ENCODE data around the gene DCP1A. TPM values are rescaled to one million over a fixed set of nuclear protein-coding genes. Genes with fewer than 3 reads are reported as not detected.
"Not testable (repeated sequence)": the region's sequence is repeated elsewhere in the genome, so short reads cannot be mapped to it uniquely, and the experiment has no call there.

Gene DCP1A
- total RNA-seq, 2 experiments from 2014 or later, result 23.8 to 25.0 TPM

- Mint-ChIP-seq H3K4me3 (no peak overlapping the region), H3K9me3 (no peaks in the 10 kb centered on the region), H3K27me3 (ENCODE audit: low read depth) (no peaks in the 10 kb centered on the region), H3K36me3 (ENCODE audit: low read depth) (peaks cover 18% of the 10 kb centered on the region), H3K27ac (peak overlapping the region; percentile 51), H3K4me1 (ENCODE audit: low read depth) (peaks cover 9% of the 10 kb centered on the region)
- intact Hi-C loops (cut with micrococcal nuclease), result loop anchor here (2.0 kb wide), 1 partner anchor 32 kb away; no protein-coding TSS in a partner anchor
- no peak for DNase-seq
- CTCF ChIA-PET, result interaction anchor here (0.7 to 0.9 kb wide), 2 partner anchors 10 to 61 kb away, joined by 3 to 4 read pairs; no protein-coding TSS in a partner anchor
Measured at GRCh38 chr3:53286727-53287126, 60.6 kb downstream of the DCP1A start.

GRCh38 chr3:53282581-53282980 is 64.8 kb downstream of the DCP1A start:
- intact Hi-C loops (cut with micrococcal nuclease), result no loop called here
- H3K27me3 Mint-ChIP-seq (ENCODE audit: low read depth), result no peaks in the 10 kb centered on the region
- H3K4me3 Mint-ChIP-seq, result no peak overlapping the region
- no peaks in the 10 kb centered on the region for H3K9me3 Mint-ChIP-seq
- H3K4me1 Mint-ChIP-seq (ENCODE audit: low read depth), result peaks cover 7% of the 10 kb centered on the region
- CTCF ChIA-PET, result no interaction called here
- H3K36me3 Mint-ChIP-seq (ENCODE audit: low read depth), result peaks cover 16% of the 10 kb centered on the region
- H3K27ac Mint-ChIP-seq, result no peak overlapping the region
- no peak for DNase-seq

GRCh38 chr3:53278667-53279066 is 68.7 kb downstream of the DCP1A start:
- no peak overlapping the region for H3K4me3 Mint-ChIP-seq

GRCh38 chr3:53274938-53275605 is 72.3 kb downstream of the DCP1A start:
- Mint-ChIP-seq H3K36me3 (ENCODE audit: low read depth) (no peaks in the 10 kb centered on the region), H3K27ac (no peak overlapping the region), H3K27me3 (ENCODE audit: low read depth) (no peaks in the 10 kb centered on the region), H3K4me3 (no peak overlapping the region), H3K4me1 (ENCODE audit: low read depth) (peaks cover 11% of the 10 kb centered on the region), H3K9me3 (no peaks in the 10 kb centered on the region)
- CTCF ChIA-PET, result interaction anchor here (0.8 to 1.1 kb wide), 3 partner anchors 10 to 79 kb away, joined by 3 read pairs; no protein-coding TSS in a partner anchor
- intact Hi-C loops (cut with micrococcal nuclease), result no loop called here
- no peak for DNase-seq

More at GRCh38 chr3:53278667-53279066, 68.7 kb downstream of the DCP1A start:
- CTCF ChIA-PET, result interaction anchor here (1.0 kb wide), 1 partner anchor 169 kb away, joined by 3 read pairs; no protein-coding TSS in a partner anchor
- Mint-ChIP-seq H3K27me3 (ENCODE audit: low read depth) (no peaks in the 10 kb centered on the region), H3K27ac (no peak overlapping the region), H3K4me1 (ENCODE audit: low read depth) (peaks cover 7% of the 10 kb centered on the region), H3K36me3 (ENCODE audit: low read depth) (peaks cover 7% of the 10 kb centered on the region), H3K9me3 (no peaks in the 10 kb centered on the region)
- intact Hi-C loops (cut with micrococcal nuclease), result no loop called here
- no peak for DNase-seq

GRCh38 chr3:53273146-53273670 is 74.1 kb downstream of the DCP1A start:
- Mint-ChIP-seq H3K9me3 (no peaks in the 10 kb centered on the region), H3K36me3 (ENCODE audit: low read depth) (no peaks in the 10 kb centered on the region), H3K27me3 (ENCODE audit: low read depth) (no peaks in the 10 kb centered on the region), H3K27ac (no peak overlapping the region), H3K4me3 (no peak overlapping the region), H3K4me1 (ENCODE audit: low read depth) (peaks cover 16% of the 10 kb centered on the region)
- no peak for DNase-seq
- intact Hi-C loops (cut with micrococcal nuclease), result no loop called here
- CTCF ChIA-PET, result interaction anchor here (1.5 kb wide), 1 partner anchor 437 kb away, joined by 3 read pairs; no protein-coding TSS in a partner anchor

- Mint-ChIP-seq H3K36me3 (ENCODE audit: low read depth) (no peaks in the 10 kb centered on the region), H3K4me1 (ENCODE audit: low read depth) (peaks cover 12% of the 10 kb centered on the region), H3K27ac (peak overlapping the region; percentile 34), H3K27me3 (ENCODE audit: low read depth) (no peaks in the 10 kb centered on the region), H3K9me3 (no peaks in the 10 kb centered on the region), H3K4me3 (no peak overlapping the region)
- intact Hi-C loops (cut with micrococcal nuclease), result no loop called here
- CTCF ChIA-PET, result no interaction called here
- peak; percentile 54 for DNase-seq
Measured at GRCh38 chr3:53269888-53270880, 77.2 kb downstream of the DCP1A start.

- CTCF ChIA-PET; DNase-seq; H3K27me3 Mint-ChIP-seq (ENCODE audit: low read depth); intact Hi-C loops (cut with micrococcal nuclease); H3K4me1 Mint-ChIP-seq (ENCODE audit: low read depth); H3K9me3 Mint-ChIP-seq; H3K4me3 Mint-ChIP-seq; H3K36me3 Mint-ChIP-seq (ENCODE audit: low read depth); H3K27ac Mint-ChIP-seq: not testable (repeated sequence)
Measured at GRCh38 chr3:53269193-53269592, 78.2 kb downstream of the DCP1A start.

- Mint-ChIP-seq H3K4me1 (ENCODE audit: low read depth) (peaks cover 9% of the 10 kb centered on the region), H3K27ac (no peak overlapping the region), H3K27me3 (ENCODE audit: low read depth) (no peaks in the 10 kb centered on the region), H3K36me3 (ENCODE audit: low read depth) (no peaks in the 10 kb centered on the region), H3K9me3 (no peaks in the 10 kb centered on the region), H3K4me3 (no peak overlapping the region)
- CTCF ChIA-PET, result no interaction called here
- intact Hi-C loops (cut with micrococcal nuclease), result no loop called here
- no peak for DNase-seq
Measured at GRCh38 chr3:53267766-53268165, 79.6 kb downstream of the DCP1A start.

- DNase-seq, result no peak
- Mint-ChIP-seq H3K4me1 (ENCODE audit: low read depth) (peaks cover under 1% of the 10 kb centered on the region), H3K36me3 (ENCODE audit: low read depth) (no peaks in the 10 kb centered on the region), H3K4me3 (no peak overlapping the region), H3K27me3 (ENCODE audit: low read depth) (no peaks in the 10 kb centered on the region), H3K9me3 (no peaks in the 10 kb centered on the region), H3K27ac (no peak overlapping the region)
- intact Hi-C loops (cut with micrococcal nuclease), result no loop called here
- CTCF ChIA-PET, result no interaction called here
Measured at GRCh38 chr3:53264718-53265117, 82.6 kb downstream of the DCP1A start.

GRCh38 chr3:53263907-53264306 is 83.4 kb downstream of the DCP1A start:
- Mint-ChIP-seq H3K4me3 (no peak overlapping the region), H3K36me3 (ENCODE audit: low read depth) (no peaks in the 10 kb centered on the region), H3K9me3 (no peaks in the 10 kb centered on the region), H3K27ac (no peak overlapping the region), H3K4me1 (ENCODE audit: low read depth) (no peaks in the 10 kb centered on the region), H3K27me3 (ENCODE audit: low read depth) (no peaks in the 10 kb centered on the region)
- intact Hi-C loops (cut with micrococcal nuclease), result no loop called here
- DNase-seq, result no peak
- CTCF ChIA-PET, result no interaction called here

- CTCF ChIA-PET, result interaction anchor here (0.8 to 1.6 kb wide), 3 partner anchors 10 to 29 kb away, joined by 3 to 4 read pairs (median 4); no protein-coding TSS in a partner anchor
- H3K27ac Mint-ChIP-seq, result no peak overlapping the region
- no peak overlapping the region for H3K4me3 Mint-ChIP-seq
- no peaks in the 10 kb centered on the region for H3K36me3 Mint-ChIP-seq (ENCODE audit: low read depth)
- no peak for DNase-seq
- intact Hi-C loops (cut with micrococcal nuclease), result no loop called here
- H3K9me3 Mint-ChIP-seq, result no peaks in the 10 kb centered on the region
- no peaks in the 10 kb centered on the region for H3K4me1 Mint-ChIP-seq (ENCODE audit: low read depth)
- no peaks in the 10 kb centered on the region for H3K27me3 Mint-ChIP-seq (ENCODE audit: low read depth)
Measured at GRCh38 chr3:53261712-53262111, 85.6 kb downstream of the DCP1A start.

GRCh38 chr3:53260286-53260785 is 87.0 kb downstream of the DCP1A start:
- intact Hi-C loops (cut with micrococcal nuclease), result no loop called here
- CTCF ChIA-PET, result no interaction called here
- H3K27me3 Mint-ChIP-seq (ENCODE audit: low read depth), result no peaks in the 10 kb centered on the region
- no peaks in the 10 kb centered on the region for H3K9me3 Mint-ChIP-seq
- no peaks in the 10 kb centered on the region for H3K36me3 Mint-ChIP-seq (ENCODE audit: low read depth)
- no peak overlapping the region for H3K27ac Mint-ChIP-seq
- DNase-seq, result no peak
- H3K4me3 Mint-ChIP-seq, result no peak overlapping the region
- H3K4me1 Mint-ChIP-seq (ENCODE audit: low read depth), result no peaks in the 10 kb centered on the region

Measured in activated naive CD4-positive, alpha-beta T cell treated with anti-CD3 and anti-CD28 coated beads for 36 hours (primary cell).